ENCODE data around the gene TMEM53.

TMEM53 gene

DNA sequence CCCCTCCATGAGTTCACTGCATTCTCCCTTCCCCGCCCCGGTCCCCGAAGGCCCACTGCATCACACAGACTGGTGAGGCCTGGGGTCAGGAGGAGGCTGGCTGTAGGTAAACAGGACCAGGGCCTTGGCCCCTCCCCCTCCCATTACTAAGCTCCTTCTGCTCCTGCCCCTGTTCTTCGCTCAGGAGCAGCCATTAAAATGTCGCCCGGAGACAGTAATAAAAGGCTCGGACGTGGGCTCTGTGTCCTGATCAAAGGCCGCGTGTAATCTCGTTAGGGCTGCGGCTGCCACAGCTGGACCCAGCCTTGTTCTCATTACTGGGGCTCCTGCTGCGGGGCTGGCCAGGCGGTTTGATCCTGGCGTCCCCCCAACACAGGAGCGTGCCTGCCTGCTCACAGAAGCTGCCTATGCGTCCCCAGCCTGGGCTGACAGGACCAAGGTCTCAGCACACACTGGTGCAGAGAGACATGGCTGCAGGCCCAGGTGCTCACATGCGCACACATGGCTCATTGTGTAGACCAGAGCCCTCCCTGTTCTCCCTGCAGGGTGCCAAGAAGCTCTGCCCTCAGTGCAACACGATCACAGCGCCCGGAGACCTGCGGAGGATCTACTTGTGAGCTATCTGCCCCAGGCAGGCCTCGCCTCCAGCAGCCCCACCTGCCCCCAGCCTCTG lies 24.0 kb downstream of the TMEM53 start:
- H3K27me3 Mint-ChIP-seq = no peaks in the 10 kb centered on the region
- no peak for ATAC-seq
- peaks cover 6% of the 10 kb centered on the region for H3K4me1 Mint-ChIP-seq
- no peaks in the 10 kb centered on the region for H3K9me3 Mint-ChIP-seq
- H3K36me3 Mint-ChIP-seq = peaks cover 30% of the 10 kb centered on the region
- H3K27ac Mint-ChIP-seq = no peak overlapping the region
- H3K4me3 Mint-ChIP-seq = no peak overlapping the region

DNA sequence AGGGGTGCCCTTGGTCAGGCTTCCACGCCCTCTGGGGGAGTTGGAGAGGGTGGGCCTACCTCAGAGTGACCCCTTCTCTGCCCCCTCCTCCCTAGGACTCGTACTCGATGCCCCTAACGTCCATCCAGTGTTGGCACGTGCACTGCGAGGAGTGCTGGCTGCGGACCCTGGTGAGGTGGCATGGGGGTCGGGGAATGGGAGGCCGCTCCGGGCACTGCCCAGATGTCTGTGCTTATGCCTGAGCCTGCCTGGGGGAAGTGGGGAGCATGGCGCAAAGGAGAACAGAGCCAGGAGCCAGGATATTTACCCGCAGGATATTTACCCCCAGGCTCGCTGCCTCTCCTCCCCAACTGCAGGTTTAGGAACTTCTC lies 24.5 kb downstream of the TMEM53 start:
- H3K4me3 Mint-ChIP-seq = no peak overlapping the region
- H3K27me3 Mint-ChIP-seq = no peaks in the 10 kb centered on the region
- peaks cover 6% of the 10 kb centered on the region for H3K4me1 Mint-ChIP-seq
- no peaks in the 10 kb centered on the region for H3K9me3 Mint-ChIP-seq
- H3K36me3 Mint-ChIP-seq = peaks cover 35% of the 10 kb centered on the region
- ATAC-seq = no peak
- H3K27ac Mint-ChIP-seq = no peak overlapping the region

DNA sequence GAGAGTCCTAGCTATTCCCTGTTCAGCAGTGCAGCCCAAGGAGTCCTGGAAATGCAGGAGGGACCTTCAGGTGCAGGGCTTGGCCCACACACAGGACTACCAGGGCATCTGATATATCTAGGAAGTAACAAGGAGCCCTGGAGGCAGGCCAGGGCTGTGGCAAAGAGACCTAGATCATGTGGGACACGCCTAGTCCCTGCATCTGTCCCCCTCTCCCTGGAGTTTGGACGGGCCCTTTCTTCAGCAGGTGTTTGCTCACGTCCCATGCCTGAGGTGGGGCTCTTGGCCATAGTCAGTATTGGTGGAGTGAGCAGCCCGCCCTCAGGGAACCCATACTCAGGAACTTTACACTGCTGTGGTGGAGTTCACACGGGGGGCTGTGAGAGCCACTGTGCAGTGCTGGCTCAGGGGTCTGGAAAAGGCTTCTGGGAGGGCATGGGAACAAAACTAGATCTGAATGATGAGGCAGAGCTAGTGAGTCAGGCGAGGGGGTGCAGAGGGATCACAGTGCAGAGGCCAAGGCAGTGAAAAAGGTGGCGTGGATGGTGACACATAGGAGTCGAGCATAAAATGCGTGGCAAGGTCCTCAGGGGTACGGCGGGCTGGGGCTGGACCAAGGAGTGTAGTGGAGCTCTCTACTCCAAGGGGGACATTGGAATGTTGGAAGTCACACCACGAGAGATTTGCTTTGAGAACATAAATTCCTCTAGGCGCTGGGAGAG lies 25.6 kb downstream of the TMEM53 start:
- H3K27ac Mint-ChIP-seq = no peak overlapping the region
- H3K27me3 Mint-ChIP-seq = no peaks in the 10 kb centered on the region
- H3K36me3 Mint-ChIP-seq = peaks cover 35% of the 10 kb centered on the region
- no peak for ATAC-seq
- H3K4me1 Mint-ChIP-seq = peaks cover 6% of the 10 kb centered on the region
- H3K4me3 Mint-ChIP-seq = no peak overlapping the region
- no peaks in the 10 kb centered on the region for H3K9me3 Mint-ChIP-seq

DNA sequence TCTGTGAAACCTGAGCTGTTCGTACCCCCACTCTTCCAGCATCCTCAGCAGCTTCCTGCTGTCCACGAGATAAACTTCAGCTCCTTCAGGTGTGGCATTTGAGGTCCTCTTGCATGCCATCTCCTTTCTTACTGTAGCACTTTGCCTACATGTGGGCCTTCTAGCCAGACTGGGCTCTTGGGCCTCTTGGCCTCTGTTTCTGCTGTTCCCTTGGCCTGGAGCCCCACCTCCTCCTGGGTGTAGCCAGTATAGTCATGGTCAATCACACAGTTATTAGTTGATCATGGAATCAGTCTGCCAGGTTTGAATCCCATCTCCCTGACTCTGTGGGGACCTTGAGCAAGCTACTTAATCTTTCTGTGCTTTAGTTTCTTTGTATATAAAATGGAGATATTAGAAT lies 26.4 kb downstream of the TMEM53 start:
- Mint-ChIP-seq H3K4me1 (peaks cover 6% of the 10 kb centered on the region), H3K36me3 (peaks cover 42% of the 10 kb centered on the region), H3K27ac (no peak overlapping the region), H3K27me3 (no peaks in the 10 kb centered on the region), H3K9me3 (no peaks in the 10 kb centered on the region), H3K4me3 (no peak overlapping the region)
- ATAC-seq = no peak

DNA sequence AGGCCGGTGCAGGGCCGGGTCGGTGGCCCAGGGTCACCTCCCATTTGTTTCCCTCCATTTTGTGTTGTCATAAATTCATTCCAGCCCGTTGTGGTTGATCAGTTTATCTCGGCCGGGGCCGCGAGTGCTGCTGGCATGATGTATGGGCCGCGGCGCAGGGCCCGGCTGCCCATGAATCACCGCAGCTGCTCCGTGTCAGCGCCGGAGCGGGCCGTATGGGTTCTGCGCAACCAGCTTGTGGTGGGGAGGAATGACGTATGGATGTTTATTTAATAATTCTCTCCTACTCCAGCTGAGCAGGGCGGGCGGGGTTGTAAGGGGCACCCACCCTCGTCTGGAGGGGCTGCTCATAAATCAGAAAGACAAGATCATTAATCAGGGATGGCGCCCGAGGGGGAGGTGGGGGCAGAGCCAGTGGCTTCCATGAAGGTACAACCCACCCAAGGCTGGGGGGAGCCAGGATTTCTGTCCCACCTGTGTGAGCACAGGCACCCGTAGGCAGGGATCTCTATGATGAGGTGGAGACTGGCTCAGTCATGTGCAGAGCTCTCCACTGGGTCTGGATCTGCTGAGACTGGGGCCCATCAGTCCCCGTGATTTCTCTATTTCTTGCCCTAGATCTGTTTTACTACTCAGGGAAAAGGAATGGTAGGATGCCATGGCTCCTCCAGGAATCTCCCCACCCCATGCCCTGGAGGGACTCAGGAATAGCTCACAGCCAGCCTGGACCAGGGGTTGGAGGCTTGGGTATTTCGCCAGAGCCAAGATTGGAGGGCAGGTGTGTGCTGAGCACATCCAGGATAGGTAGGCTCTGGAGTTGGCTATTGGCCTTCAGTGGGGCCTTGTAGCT lies 27.8 kb downstream of the TMEM53 start:
- Mint-ChIP-seq H3K27ac (no peak overlapping the region), H3K4me1 (no peaks in the 10 kb centered on the region), H3K9me3 (no peaks in the 10 kb centered on the region), H3K4me3 (no peak overlapping the region), H3K27me3 (no peaks in the 10 kb centered on the region), H3K36me3 (peaks cover 51% of the 10 kb centered on the region)
- no peak for ATAC-seq

DNA sequence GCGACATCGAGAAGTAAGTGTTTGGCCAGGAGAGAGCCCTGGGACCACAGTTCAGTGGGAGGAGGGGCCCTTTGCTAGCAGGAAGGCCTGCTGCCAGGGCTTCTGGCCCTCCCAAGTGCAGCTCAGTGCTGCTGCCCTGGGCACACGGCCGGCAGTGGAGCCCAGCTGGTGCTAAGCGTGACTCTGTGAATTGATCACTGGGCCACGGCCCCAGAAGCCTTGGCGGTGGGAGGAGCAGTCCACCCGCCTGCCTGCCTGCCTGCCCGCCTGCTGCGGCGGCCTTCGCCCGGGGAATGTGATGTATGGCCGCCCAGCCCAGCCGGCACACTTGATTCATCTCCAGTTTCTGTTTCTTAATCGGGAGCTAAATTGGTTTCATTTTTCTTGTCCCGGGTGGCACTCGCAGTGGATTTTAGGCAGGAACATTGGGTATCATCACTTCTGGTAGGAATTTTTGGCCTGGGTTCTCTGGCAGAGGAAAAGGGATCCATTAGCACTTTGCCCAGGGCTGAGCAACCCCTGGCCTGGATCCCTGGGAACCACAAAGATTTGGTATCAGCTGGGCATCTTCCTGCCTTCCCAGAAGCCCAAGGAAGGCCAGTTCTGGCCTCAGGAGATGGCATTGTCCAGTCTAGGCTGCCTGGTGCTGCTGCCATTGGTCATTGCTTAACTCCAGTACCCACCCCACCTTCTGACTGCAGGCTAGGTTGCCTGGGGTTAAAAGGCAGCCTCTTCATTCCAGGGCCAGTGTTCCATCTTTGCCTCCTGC lies 28.6 kb downstream of the TMEM53 start:
- Mint-ChIP-seq H3K36me3 (peaks cover 54% of the 10 kb centered on the region), H3K27ac (no peak overlapping the region), H3K4me3 (no peak overlapping the region), H3K9me3 (no peaks in the 10 kb centered on the region), H3K27me3 (no peaks in the 10 kb centered on the region), H3K4me1 (no peaks in the 10 kb centered on the region)
- ATAC-seq = no peak

DNA sequence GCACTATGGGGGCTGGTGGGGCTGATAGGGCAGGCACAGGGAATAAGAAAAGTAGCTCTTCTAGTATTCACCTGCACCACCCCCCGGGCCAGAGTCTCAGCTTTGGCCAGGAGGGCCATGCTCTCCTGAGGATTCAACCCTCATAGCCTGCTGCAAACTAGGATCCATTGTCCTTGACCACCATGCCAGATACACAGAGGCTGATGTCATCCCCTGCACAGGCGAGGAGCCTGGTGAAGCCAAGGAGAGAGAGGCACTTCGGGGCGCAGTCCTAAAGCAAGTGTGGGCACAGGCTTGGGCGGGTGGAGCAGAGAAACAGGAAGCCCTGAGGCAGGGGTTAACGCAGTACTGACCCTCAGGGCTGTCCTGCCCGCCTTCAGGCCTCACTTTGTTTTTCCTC lies 29.5 kb downstream of the TMEM53 start:
- ATAC-seq = no peak
- Mint-ChIP-seq H3K9me3 (no peaks in the 10 kb centered on the region), H3K27ac (no peak overlapping the region), H3K4me3 (no peak overlapping the region), H3K4me1 (no peaks in the 10 kb centered on the region), H3K36me3 (peaks cover 54% of the 10 kb centered on the region), H3K27me3 (no peaks in the 10 kb centered on the region)

DNA sequence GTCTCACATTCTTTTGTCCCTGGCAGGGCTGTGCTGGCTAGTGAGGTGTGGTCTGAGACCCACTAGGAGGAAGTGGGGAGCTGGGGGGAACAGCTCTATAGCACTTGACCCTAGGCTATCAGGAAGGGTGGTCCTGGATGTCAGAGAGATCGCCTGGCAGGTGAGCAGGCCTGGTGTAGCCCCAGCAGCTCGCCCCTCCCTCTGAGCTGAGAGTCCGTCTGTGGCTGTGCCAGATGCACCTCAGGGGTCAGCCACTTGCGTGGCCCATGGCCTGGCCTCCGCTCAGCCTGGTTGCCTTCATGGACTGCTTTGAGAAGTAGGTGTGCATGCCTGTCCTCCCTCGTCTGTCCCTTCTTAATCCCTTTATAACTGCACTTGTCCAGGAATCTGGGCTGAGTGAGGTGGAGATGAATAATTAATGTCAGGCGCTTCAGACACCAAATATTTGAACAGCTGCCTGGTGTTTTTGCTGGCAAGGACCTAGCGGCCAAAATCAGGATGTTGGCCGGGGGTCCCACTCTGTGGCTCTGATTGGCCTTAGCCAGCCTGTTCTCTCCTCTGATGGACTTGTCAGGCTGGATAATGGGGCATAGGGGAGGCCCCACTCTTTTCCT lies 30.5 kb downstream of the TMEM53 start:
- H3K9me3 Mint-ChIP-seq = no peaks in the 10 kb centered on the region
- H3K4me1 Mint-ChIP-seq = no peaks in the 10 kb centered on the region
- ATAC-seq = no peak
- no peaks in the 10 kb centered on the region for H3K27me3 Mint-ChIP-seq
- H3K4me3 Mint-ChIP-seq = no peak overlapping the region
- peaks cover 53% of the 10 kb centered on the region for H3K36me3 Mint-ChIP-seq
- H3K27ac Mint-ChIP-seq = no peak overlapping the region

DNA sequence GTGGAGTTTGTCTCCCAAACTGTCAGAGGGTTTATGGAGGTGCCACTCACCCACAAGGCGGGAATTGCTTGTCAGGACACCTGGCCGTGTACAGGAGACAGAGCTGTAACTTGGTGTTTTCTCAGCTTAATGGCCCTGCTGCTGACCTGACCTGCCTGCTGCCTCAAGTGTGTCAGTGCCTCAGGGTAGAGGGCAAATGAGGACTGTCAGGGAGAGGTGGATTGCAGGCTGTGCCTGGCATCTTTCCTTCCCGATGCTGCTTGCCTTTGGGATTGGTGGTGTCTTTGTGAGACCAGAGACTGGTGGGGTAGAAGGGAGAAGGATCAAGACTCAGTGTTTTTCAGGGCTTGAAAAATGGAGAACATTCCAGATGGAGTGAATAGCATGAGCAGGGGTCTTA lies 31.4 kb downstream of the TMEM53 start:
- ATAC-seq = no peak
- Mint-ChIP-seq H3K9me3 (no peaks in the 10 kb centered on the region), H3K36me3 (peaks cover 53% of the 10 kb centered on the region), H3K27me3 (no peaks in the 10 kb centered on the region), H3K4me1 (no peaks in the 10 kb centered on the region), H3K27ac (peak overlapping the region; percentile 1), H3K4me3 (no peak overlapping the region)

DNA sequence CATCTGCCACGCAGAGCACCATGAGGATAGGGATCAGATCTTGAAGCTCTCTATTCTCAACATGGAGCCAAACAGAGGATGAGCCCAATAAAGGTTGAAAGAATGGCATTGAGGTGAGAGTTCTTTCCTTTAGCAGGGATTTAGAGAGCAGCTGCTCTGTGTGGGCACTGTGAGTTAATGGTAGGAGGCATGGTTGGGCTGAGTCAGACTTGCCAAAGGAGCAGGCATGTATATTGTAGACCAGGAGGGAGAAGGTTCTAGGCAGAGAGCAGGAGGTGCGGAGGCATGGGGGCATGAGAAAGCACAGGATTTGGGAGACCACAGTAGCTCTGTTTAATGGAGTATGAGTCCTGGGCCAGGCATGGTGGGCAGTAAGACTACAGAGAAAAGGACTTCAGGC lies 32.0 kb downstream of the TMEM53 start:
- no peaks in the 10 kb centered on the region for H3K4me1 Mint-ChIP-seq
- ATAC-seq = no peak
- no peak overlapping the region for H3K4me3 Mint-ChIP-seq
- peak overlapping the region; percentile 1 for H3K27ac Mint-ChIP-seq
- H3K9me3 Mint-ChIP-seq = no peaks in the 10 kb centered on the region
- peaks cover 56% of the 10 kb centered on the region for H3K36me3 Mint-ChIP-seq
- no peaks in the 10 kb centered on the region for H3K27me3 Mint-ChIP-seq

DNA sequence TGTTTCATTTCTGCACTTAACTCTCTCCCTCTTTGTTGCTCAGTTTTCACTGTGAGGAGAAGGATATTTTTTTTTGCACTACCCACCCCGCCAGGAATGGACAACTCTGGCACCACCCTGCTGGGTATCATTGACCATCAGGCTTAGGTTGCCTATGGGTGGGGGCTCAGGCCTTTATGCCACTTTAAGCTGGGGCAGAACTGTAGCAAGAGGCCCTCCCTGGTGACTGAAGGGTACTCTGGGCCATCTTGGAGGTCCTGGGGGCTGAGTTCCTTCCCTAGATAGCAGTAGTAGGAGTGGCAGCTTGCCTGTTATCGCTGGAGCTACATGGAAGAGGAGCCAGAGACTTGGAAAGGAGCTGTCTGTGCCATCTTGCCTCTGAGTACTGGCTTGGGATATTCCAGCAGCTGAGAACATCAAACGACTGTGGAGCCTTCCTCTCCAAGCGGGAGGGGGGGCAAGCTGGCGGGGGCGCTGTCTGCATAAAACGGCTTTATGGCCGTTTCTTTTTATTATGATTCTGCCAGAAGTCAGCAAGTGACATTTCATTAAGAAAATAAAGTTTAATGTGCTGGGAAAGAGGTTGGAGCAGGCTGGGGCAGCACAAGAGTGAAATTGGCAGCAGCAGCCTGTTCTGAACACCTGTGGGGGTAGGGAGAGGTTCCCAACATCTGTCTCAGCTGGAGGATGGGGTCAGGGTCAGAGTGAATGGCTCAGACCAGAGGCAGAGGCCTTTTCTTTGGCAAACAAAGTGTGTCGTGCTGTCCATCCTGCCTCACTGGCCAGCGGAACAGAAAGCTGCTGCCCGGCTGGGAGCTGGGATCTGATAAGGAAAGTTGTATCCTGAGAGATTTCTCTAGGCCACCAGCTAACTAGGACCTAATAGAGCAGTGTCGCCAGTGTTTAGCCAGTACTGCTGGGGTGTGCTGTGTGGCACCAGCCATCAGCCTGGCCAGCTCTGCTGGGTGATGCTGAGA lies 32.9 kb downstream of the TMEM53 start:
- Mint-ChIP-seq H3K4me1 (peaks cover 4% of the 10 kb centered on the region), H3K9me3 (no peaks in the 10 kb centered on the region), H3K4me3 (no peak overlapping the region), H3K27me3 (no peaks in the 10 kb centered on the region), H3K36me3 (peaks cover 65% of the 10 kb centered on the region), H3K27ac (peak overlapping the region; percentile 1)
- ATAC-seq = no peak

DNA sequence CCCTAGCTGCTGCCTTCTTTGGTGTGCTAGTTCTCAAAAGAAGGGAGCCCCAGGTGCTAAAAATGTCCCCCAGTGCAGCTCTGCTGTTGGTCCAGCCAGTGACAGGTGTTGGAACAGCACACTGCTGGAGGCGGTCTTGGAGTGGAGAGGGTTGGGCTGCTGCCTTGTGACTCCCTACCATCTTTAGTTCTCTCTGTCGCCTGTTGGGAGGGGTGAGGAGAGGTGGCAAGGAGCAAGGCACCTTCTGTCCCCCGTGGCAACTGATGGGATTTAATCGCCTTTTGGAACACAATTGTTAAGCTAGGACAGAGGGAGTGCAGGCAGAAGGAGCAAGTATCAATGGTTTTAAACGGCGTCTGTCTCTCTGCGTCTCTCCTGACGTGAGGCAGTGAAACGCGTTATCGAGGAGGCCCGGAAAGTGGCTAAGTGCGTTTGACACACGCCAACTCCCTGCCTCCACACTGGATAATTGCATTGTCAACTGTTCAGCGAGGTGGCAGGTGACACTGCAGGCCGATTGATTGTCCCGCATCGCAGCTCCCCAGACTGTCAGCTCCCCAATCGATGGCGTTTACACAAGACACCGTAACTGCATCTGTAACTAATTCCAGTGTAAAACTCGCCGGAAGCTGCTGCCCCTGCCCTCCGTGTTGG lies 34.0 kb downstream of the TMEM53 start:
- Mint-ChIP-seq H3K9me3 (no peaks in the 10 kb centered on the region), H3K27ac (no peak overlapping the region), H3K4me1 (peaks cover 15% of the 10 kb centered on the region), H3K36me3 (peaks cover 75% of the 10 kb centered on the region), H3K4me3 (no peak overlapping the region), H3K27me3 (no peaks in the 10 kb centered on the region)
- ATAC-seq = no peak

DNA sequence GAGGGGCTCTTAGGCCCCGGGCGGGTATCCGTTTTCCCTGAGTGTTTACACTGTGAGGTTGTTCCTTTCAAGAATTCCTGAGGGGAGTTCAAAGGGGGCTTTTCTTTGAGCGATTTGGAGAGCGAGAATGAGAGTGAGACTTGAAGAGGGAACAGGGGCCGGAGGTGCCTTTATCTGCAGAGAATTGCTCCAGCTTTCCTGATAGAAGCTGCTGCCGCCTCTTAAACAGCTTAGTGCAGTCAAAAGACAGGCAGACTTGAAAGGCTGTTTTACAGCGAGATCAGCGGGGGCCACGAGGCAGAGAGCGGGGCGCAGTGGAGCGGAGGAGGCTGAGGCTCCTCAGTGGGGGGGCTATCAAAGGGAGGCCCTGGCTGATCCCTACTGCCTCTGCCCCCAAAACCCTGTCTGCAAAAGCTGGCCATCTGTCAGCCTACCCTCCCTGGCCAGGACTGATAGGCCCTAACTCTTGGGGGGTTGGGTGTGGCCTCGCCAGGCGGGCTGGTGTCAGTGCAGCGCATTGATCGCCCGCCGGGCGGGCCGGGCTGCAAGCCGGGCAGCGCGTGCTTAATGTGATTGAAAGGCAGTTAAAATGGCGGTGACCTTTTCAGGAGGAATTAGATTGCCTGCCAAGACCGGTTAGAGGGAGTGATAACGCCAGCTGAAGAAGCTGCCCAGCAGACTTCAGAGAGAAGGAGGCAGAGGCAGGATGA lies 36.4 kb downstream of the TMEM53 start:
- no peak overlapping the region for H3K27ac Mint-ChIP-seq

More for the DNA sequence above, 36.4 kb downstream of the TMEM53 start:
- H3K4me3 Mint-ChIP-seq = no peak overlapping the region
- no peaks in the 10 kb centered on the region for H3K9me3 Mint-ChIP-seq
- peaks cover 40% of the 10 kb centered on the region for H3K4me1 Mint-ChIP-seq
- H3K36me3 Mint-ChIP-seq = peaks cover 75% of the 10 kb centered on the region
- no peak for ATAC-seq
- H3K27me3 Mint-ChIP-seq = no peaks in the 10 kb centered on the region
